Measurements from ENCODE around the gene RNU1-2. TPM values are rescaled to one million over a fixed set of nuclear protein-coding genes. Genes with fewer than 3 reads are reported as not detected.

Gene RNU1-2
- polyA plus RNA-seq, 3 donors: not detected

GRCh38 chr1:16924216-16924918, 28.6 kb downstream of the RNU1-2 start:
- no peak overlapping the region for H3K4me3 Mint-ChIP-seq
- 95% methylated on average over 23 of the region's 23 CpGs for WGBS (ENCODE audit: insufficient coverage)
- H3K27ac ChIP-seq (ENCODE audit: low read depth in 1 of 2, low read length in 2 of 2): no peak overlapping the region
- peaks cover 0 to 2% of the 10 kb centered on the region in 2 donors for H3K36me3 Mint-ChIP-seq
- no peaks in the 10 kb centered on the region for H3K9me3 ChIP-seq (replicated peaks in 1 of 2; ENCODE audit: control insufficient read depth in 1 of 2, insufficient read depth in 1 of 2, low read length in 2 of 2)
- H3K9me3 Mint-ChIP-seq: no peaks in the 10 kb centered on the region
- H3K4me2 ChIP-seq (replicated peaks; ENCODE audit: extremely low read depth, low read length, poor library complexity, severe bottlenecking): no peak overlapping the region
- intact Hi-C loops (cut with micrococcal nuclease): no loop called here
- no peak overlapping the region for H3K4me3 ChIP-seq (replicated peaks in 1 of 3; ENCODE audit: low read depth in 2 of 3, low read length in 3 of 3)
- TF ChIP-seq, protein P1, sequence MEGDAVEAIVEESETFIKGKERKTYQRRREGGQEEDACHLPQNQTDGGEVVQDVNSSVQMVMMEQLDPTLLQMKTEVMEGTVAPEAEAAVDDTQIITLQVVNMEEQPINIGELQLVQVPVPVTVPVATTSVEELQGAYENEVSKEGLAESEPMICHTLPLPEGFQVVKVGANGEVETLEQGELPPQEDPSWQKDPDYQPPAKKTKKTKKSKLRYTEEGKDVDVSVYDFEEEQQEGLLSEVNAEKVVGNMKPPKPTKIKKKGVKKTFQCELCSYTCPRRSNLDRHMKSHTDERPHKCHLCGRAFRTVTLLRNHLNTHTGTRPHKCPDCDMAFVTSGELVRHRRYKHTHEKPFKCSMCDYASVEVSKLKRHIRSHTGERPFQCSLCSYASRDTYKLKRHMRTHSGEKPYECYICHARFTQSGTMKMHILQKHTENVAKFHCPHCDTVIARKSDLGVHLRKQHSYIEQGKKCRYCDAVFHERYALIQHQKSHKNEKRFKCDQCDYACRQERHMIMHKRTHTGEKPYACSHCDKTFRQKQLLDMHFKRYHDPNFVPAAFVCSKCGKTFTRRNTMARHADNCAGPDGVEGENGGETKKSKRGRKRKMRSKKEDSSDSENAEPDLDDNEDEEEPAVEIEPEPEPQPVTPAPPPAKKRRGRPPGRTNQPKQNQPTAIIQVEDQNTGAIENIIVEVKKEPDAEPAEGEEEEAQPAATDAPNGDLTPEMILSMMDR (IDR thresholded peaks at IDR 0.05): no peak
- H3K79me2 ChIP-seq (ENCODE audit: insufficient read depth, low read length): no peaks in the 10 kb centered on the region
- no peak overlapping the region for H2AFZ ChIP-seq (ENCODE audit: insufficient read depth, low read depth, low read length, poor library complexity, severe bottlenecking)
- no peaks in the 10 kb centered on the region for H3K27me3 ChIP-seq (ENCODE audit: control insufficient read depth in 2 of 2, insufficient read depth in 2 of 2, low read length in 2 of 2)
- H3K4me1 Mint-ChIP-seq: peaks cover 9% of the 10 kb centered on the region
- peaks cover 4 to 6% of the 10 kb centered on the region in 2 donors for H3K4me1 ChIP-seq (ENCODE audit: control insufficient read depth in 1 of 2, insufficient read depth in 2 of 2, low read length in 2 of 2)
- no peak for DNase-seq
- H3K9ac ChIP-seq (ENCODE audit: insufficient read depth, low read length, poor library complexity, severe bottlenecking): no peak overlapping the region
- H3K27ac Mint-ChIP-seq: peak overlapping the region in 1 of 7 donors; percentile 2
- H3K36me3 ChIP-seq (replicated peaks in 1 of 2; ENCODE audit: control insufficient read depth in 1 of 2, insufficient read depth in 2 of 2, low read length in 2 of 2): no peaks in the 10 kb centered on the region
- no peaks in the 10 kb centered on the region for H4K20me1 ChIP-seq (ENCODE audit: insufficient read depth, low read length)
- peaks cover 6 to 18% (median 8%) of the 10 kb centered on the region in 3 donors for H3K27me3 Mint-ChIP-seq (ENCODE audit: low read depth in 3 of 3)

DNA sequence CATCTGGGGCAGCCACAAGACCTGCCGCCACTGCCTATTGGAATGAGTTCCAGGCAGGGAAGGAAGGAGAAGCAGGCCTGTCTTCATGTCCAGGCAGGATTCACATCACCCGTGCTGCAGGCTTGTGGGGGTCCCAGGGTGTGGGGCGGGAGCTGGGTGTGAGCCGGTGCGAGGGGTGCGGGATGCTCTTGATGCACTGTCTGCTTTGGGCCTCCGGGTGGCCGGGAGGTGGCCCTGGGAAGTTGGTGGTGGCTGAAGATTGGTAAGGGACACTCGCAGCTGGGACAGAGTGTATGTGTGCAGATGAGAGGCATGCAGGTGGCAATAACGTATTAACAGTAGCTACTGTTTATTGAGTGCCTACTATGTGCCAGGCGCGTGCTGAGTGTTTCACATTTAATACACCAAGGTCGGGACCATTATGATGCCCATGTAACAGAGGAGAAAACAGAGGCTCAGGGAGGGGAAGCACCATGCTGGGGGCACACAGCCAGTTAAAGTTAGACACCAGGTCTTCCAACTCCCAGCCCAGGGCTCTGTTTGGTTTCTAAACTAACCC, 29.2 kb downstream of the RNU1-2 start:
- TF ChIP-seq, protein P1 (IDR thresholded peaks at IDR 0.05): no peak
- WGBS (ENCODE audit: insufficient coverage): 94% methylated on average over 13 of the region's 13 CpGs
- no peak for DNase-seq
- Histone ChIP-seq H3K9ac (ENCODE audit: insufficient read depth, low read length, poor library complexity, severe bottlenecking) (no peak overlapping the region), H4K20me1 (ENCODE audit: insufficient read depth, low read length) (no peaks in the 10 kb centered on the region), H3K27ac (ENCODE audit: low read depth in 1 of 2, low read length in 2 of 2) (no peak overlapping the region), H3K79me2 (ENCODE audit: insufficient read depth, low read length) (no peaks in the 10 kb centered on the region), H3K27me3 (ENCODE audit: control insufficient read depth in 2 of 2, insufficient read depth in 2 of 2, low read length in 2 of 2) (no peaks in the 10 kb centered on the region), H2AFZ (ENCODE audit: insufficient read depth, low read depth, low read length, poor library complexity, severe bottlenecking) (no peak overlapping the region), H3K4me3 (replicated peaks in 1 of 3; ENCODE audit: low read depth in 2 of 3, low read length in 3 of 3) (no peak overlapping the region), H3K36me3 (replicated peaks in 1 of 2; ENCODE audit: control insufficient read depth in 1 of 2, insufficient read depth in 2 of 2, low read length in 2 of 2) (no peaks in the 10 kb centered on the region), H3K4me2 (replicated peaks; ENCODE audit: extremely low read depth, low read length, poor library complexity, severe bottlenecking) (no peak overlapping the region), H3K9me3 (replicated peaks in 1 of 2; ENCODE audit: control insufficient read depth in 1 of 2, insufficient read depth in 1 of 2, low read length in 2 of 2) (no peaks in the 10 kb centered on the region), H3K4me1 (ENCODE audit: control insufficient read depth in 1 of 2, insufficient read depth in 2 of 2, low read length in 2 of 2) (peaks cover 4 to 6% of the 10 kb centered on the region in 2 donors)
- Mint-ChIP-seq H3K9me3 (no peaks in the 10 kb centered on the region), H3K36me3 (peaks cover 0 to 2% of the 10 kb centered on the region in 2 donors), H3K27ac (no peak overlapping the region), H3K4me3 (no peak overlapping the region), H3K27me3 (ENCODE audit: low read depth in 3 of 3) (peaks cover 6 to 18% (median 7%) of the 10 kb centered on the region in 3 donors), H3K4me1 (peaks cover 9% of the 10 kb centered on the region)
- intact Hi-C loops (cut with micrococcal nuclease): no loop called here

All from CD14-positive monocyte (primary cell).